K562 (cell line): Measurements from ENCODE around the gene GJC2. TPM values are rescaled to one million over a fixed set of nuclear protein-coding genes. Genes with fewer than 3 reads are reported as not detected.

Experiments used
- ATF7 ChIP-seq: fragments of 450-650 bp; IDR thresholded peaks from 2 replicates; pipeline ENCODE4 v1.7.1; 2014; ENCODE audit warnings: mild to moderate bottlenecking, moderate library complexity
- BCOR ChIP-seq: fragments of 450-650 bp; IDR thresholded peaks from 2 replicates; pipeline ENCODE4 v1.6.1; 2016
- E2F3 ChIP-seq: fragments of 250-450 bp; sonication (Bioruptor Pico); IDR thresholded peaks from 2 replicates; pipeline ENCODE4 v1.4.0; 2020; ENCODE audit warnings: mild to moderate bottlenecking
- E2F5 ChIP-seq: sonication (generic); formaldehyde crosslinking; IDR thresholded peaks from 2 replicates; pipeline ENCODE4 v1.8.0; 2022; ENCODE audit warnings: mild to moderate bottlenecking, missing genetic modification reagents
- EP400 ChIP-seq: fragments of 450-650 bp; IDR thresholded peaks from 2 replicates; pipeline ENCODE4 v1.6.1; 2017; ENCODE audit warnings: antibody characterized with exemption, mild to moderate bottlenecking, moderate library complexity
- EWSR1 ChIP-seq: fragments of 450-650 bp; IDR thresholded peaks from 2 replicates; pipeline ENCODE4 v1.6.1; 2018; ENCODE audit warnings: borderline replicate concordance, mild to moderate bottlenecking, low read depth, moderate library complexity; ENCODE audit not compliant: partially characterized antibody
- FOXJ3 ChIP-seq: sonication (generic); formaldehyde crosslinking; IDR thresholded peaks from 2 replicates; pipeline ENCODE4 v1.4.0; 2020; ENCODE audit warnings: mild to moderate bottlenecking, missing genetic modification reagents
- FOXP4 ChIP-seq: sonication (generic); formaldehyde crosslinking; IDR thresholded peaks from 2 replicates; pipeline ENCODE4 v1.8.0; 2022; ENCODE audit warnings: mild to moderate bottlenecking, missing genetic modification reagents, borderline replicate concordance
- HDAC3 ChIP-seq: fragments of 450-650 bp; IDR thresholded peaks from 2 replicates; pipeline ENCODE4 v1.6.1; 2018; ENCODE audit warnings: borderline replicate concordance, mild to moderate bottlenecking, moderate library complexity; ENCODE audit not compliant: partially characterized antibody
- LEF1 ChIP-seq: fragments of 450-650 bp; IDR thresholded peaks from 2 replicates; pipeline ENCODE4 v1.6.1; 2016; ENCODE audit warnings: mild to moderate bottlenecking
- PHF8 ChIP-seq: fragments of 200-600 bp; sonication (generic); IDR thresholded peaks from 2 replicates; pipeline ENCODE4 v1.6.1; 2012; ENCODE audit warnings: mixed run types, mild to moderate bottlenecking, inconsistent platforms, low read length, moderate library complexity, borderline replicate concordance
- POLR3A ChIP-seq: IDR thresholded peaks from 2 replicates; pipeline ENCODE4 v1.6.1; 2011; ENCODE audit warnings: borderline replicate concordance, mild to moderate bottlenecking, moderate library complexity; ENCODE audit not compliant: insufficient read length, insufficient read depth; ENCODE audit errors: extremely low read depth
- RHOXF2B ChIP-seq: fragments of 250-450 bp; sonication (Bioruptor Pico); conservative IDR thresholded peaks from 2 replicates; pipeline ENCODE4 v1.5.1; 2021
- SIN3A ChIP-seq, 2 experiments: fragments of 150-350 bp in 1 of 2; IDR thresholded peaks; 2 replicates each; pipeline ENCODE4 v1.6.1; 2011 to 2016; ENCODE audit warnings: borderline replicate concordance in 2 of 2, low read depth in 2 of 2, low read length in 2 of 2, mild to moderate bottlenecking in 2 of 2, moderate library complexity in 2 of 2; ENCODE audit not compliant: control insufficient read depth in 1 of 2
- SRF ChIP-seq, 2 experiments: fragments of 250-450, 450-650 bp in 1 of 2; sonication (Bioruptor Pico) in 1 of 2; sonication (generic) in 1 of 2; formaldehyde crosslinking; IDR thresholded peaks; 2 replicates each; pipeline versions ENCODE4 v1.5.0 to v1.5.1; 2020 to 2022; ENCODE audit warnings: mild to moderate bottlenecking in 1 of 2, missing genetic modification reagents in 1 of 2
- SRSF9 ChIP-seq: fragments of 200-400 bp; formaldehyde crosslinking; IDR thresholded peaks from 2 replicates; pipeline ENCODE4 v1.6.1; 2017; ENCODE audit warnings: low read depth, low read length, borderline replicate concordance
- STAT5B ChIP-seq: fragments of 250-450 bp; sonication (Bioruptor Pico); IDR thresholded peaks from 2 replicates; pipeline ENCODE4 v1.8.0; 2021; ENCODE audit warnings: mild to moderate bottlenecking, inconsistent platforms
- STAT6 ChIP-seq: sonication (generic); formaldehyde crosslinking; IDR thresholded peaks from 2 replicates; pipeline ENCODE4 v1.8.1; 2023; ENCODE audit warnings: mild to moderate bottlenecking, missing genetic modification reagents
- TOE1 ChIP-seq, 2 experiments: fragments of 450-650 bp in 1 of 2; sonication (generic) in 1 of 2; formaldehyde crosslinking in 1 of 2; IDR thresholded peaks; 2 replicates each; pipeline versions ENCODE4 v1.7.1 to v1.8.0; 2016 to 2022; ENCODE audit warnings: borderline replicate concordance in 2 of 2, mild to moderate bottlenecking in 2 of 2, antibody characterized with exemption in 1 of 2, inconsistent platforms in 1 of 2, low read depth in 1 of 2, missing genetic modification reagents in 1 of 2, moderate library complexity in 1 of 2
- USF2 ChIP-seq: sonication (generic); formaldehyde crosslinking; IDR thresholded peaks from 2 replicates; pipeline ENCODE4 v1.5.0; 2020; ENCODE audit warnings: missing genetic modification reagents
- ZNF41 ChIP-seq: fragments of 250-450 bp; sonication (Bioruptor Pico); conservative IDR thresholded peaks from 2 replicates; pipeline ENCODE4 v1.4.0; 2020; ENCODE audit warnings: mild to moderate bottlenecking
- ZZZ3 ChIP-seq: fragments of 450-650 bp; IDR thresholded peaks from 2 replicates; pipeline ENCODE4 v1.6.1; 2016; ENCODE audit warnings: antibody characterized with exemption, mild to moderate bottlenecking, moderate library complexity
- polyA plus RNA-seq, 8 experiments: library from polyadenylated mRNA; depleted of rRNA in 4 of 8; stranded (reverse) in 5 of 8; unstranded in 3 of 8; fragments of >200 nt; fragmentation: Nextera tagmentation in 2 of 8; fragmentation: Illumina TruSeq in 1 of 8; extraction: Ambion mirVana in 2 of 8; extraction: Trizol in 1 of 8; gene quantifications; 2 replicates each; pipeline versions ENCODE4 v1.2.1 to v1.2.3, GENCODE V29; 2011 to 2014; ENCODE audit warnings: inconsistent platforms in 1 of 8, missing spikeins in 1 of 8
- total RNA-seq, 7 experiments: library from RNA; depleted of rRNA in 6 of 7; stranded (reverse); fragments of >200 nt in 6 of 7; fragmentation: Illumina TruSeq in 2 of 7; extraction: Trizol in 2 of 7; gene quantifications; 2 replicates each; pipeline versions ENCODE4 v1.2.1 to v1.2.3, GENCODE V29; 2011 to 2021; ENCODE audit warnings: low replicate concordance in 1 of 7

The GJC2 gene
- total and polyA plus RNA-seq, 9 of the 15 experiments (the other 6 are each of a cell fraction or from before 2014, with no cell fraction given) = 0.03 to 0.62 (median 0.11) TPM; not detected in 2

GRCh38 chr1:228198977-228199590 lies 49.4 kb downstream of the GJC2 start (continued):
- TF ChIP-seq POLR3A = no peak
- no peak for TF ChIP-seq SRSF9
- no peak for TF ChIP-seq FOXP4 (CRISPR knock-in tag)
- no peak for TF ChIP-seq SRF (CRISPR knock-in tag; IDR thresholded peaks at IDR 0.05)
- TF ChIP-seq ZNF41 (CRISPR knock-in tag) = no peak
- TF ChIP-seq LEF1 = peak; percentile 63; the same call in 1 of the 2 replicates
- TF ChIP-seq STAT6 (CRISPR knock-in tag) = no peak
- no peak for TF ChIP-seq FOXJ3
- peak; percentile 47 for TF ChIP-seq ATF7
- TF ChIP-seq E2F3 = no peak
- TF ChIP-seq RHOXF2B (CRISPR knock-in tag) = no peak
- TF ChIP-seq E2F5 (CRISPR knock-in tag) = no peak
- no peak for TF ChIP-seq EWSR1
- no peak for TF ChIP-seq TOE1 (IDR thresholded peaks at IDR 0.05; ENCODE audit: borderline replicate concordance)
- no peak for TF ChIP-seq TOE1 (CRISPR knock-in tag; IDR thresholded peaks at IDR 0.05; ENCODE audit: borderline replicate concordance, low read depth)
- TF ChIP-seq SIN3A (IDR thresholded peaks at IDR 0.05; ENCODE audit: borderline replicate concordance in 2 of 2, control insufficient read depth in 1 of 2, low read depth in 2 of 2, low read length in 2 of 2) = no peak
- no peak for TF ChIP-seq USF2 (CRISPR knock-in tag)
- no peak for TF ChIP-seq STAT5B (CRISPR knock-in tag)
- no peak for TF ChIP-seq PHF8
- TF ChIP-seq EP400 = peak; percentile 44; the same call in 1 of the 2 replicates
- no peak for TF ChIP-seq ZZZ3
- TF ChIP-seq BCOR = peak; percentile 36; the same call in 1 of the 2 replicates
- peak; percentile 28 for TF ChIP-seq HDAC3
